GM12892 (cell line): ENCODE data around the gene PITX1.

Experiments used
- POLR2A ChIP-seq: IDR thresholded peaks from 2 replicates; pipeline ENCODE4 v1.6.1; 2011; ENCODE audit warnings: low read depth, low read length, control low read depth
- POLR2AphosphoS5 ChIP-seq: IDR thresholded peaks from 2 replicates; pipeline ENCODE4 v1.6.1; 2011; ENCODE audit warnings: low read depth, low read length, control low read depth
- TAF1 ChIP-seq: IDR thresholded peaks from 2 replicates; pipeline ENCODE4 v1.6.1; 2011; ENCODE audit warnings: low read depth, mild to moderate bottlenecking, control low read depth, low read length, borderline replicate concordance

GRCh38 chr5:135020111-135020895 lies 13.7 kb downstream of the PITX1 start:
- TF ChIP-seq POLR2A (no peak), POLR2AphosphoS5 (no peak), TAF1 (no peak)
